GM12865 (cell line): ENCODE results near the gene ULK2.
"Not testable (repeated sequence)": the region's sequence is repeated elsewhere in the genome, so short reads cannot be mapped to it uniquely, and the experiment has no call there.

ENCODE experiments used
- DNase-seq: peaks from one replicate; pipeline ENCODE4 v3.0.0; 2010; ENCODE audit warnings: low read depth
- H3K4me3 ChIP-seq: 2 replicates; pipeline ENCODE4 v1.5.1; 2011; ENCODE audit warnings: mild to moderate bottlenecking, low read depth, low read length, control low read depth
- TF ChIP-seq, protein P1 (sequence below): IDR thresholded peaks from 2 replicates; pipeline ENCODE4 v1.5.1; 2011; ENCODE audit warnings: low read length, control low read depth, low read depth, inconsistent platforms; ENCODE audit not compliant: insufficient read depth; ENCODE audit errors: missing control alignments

Gene ULK2

DNA sequence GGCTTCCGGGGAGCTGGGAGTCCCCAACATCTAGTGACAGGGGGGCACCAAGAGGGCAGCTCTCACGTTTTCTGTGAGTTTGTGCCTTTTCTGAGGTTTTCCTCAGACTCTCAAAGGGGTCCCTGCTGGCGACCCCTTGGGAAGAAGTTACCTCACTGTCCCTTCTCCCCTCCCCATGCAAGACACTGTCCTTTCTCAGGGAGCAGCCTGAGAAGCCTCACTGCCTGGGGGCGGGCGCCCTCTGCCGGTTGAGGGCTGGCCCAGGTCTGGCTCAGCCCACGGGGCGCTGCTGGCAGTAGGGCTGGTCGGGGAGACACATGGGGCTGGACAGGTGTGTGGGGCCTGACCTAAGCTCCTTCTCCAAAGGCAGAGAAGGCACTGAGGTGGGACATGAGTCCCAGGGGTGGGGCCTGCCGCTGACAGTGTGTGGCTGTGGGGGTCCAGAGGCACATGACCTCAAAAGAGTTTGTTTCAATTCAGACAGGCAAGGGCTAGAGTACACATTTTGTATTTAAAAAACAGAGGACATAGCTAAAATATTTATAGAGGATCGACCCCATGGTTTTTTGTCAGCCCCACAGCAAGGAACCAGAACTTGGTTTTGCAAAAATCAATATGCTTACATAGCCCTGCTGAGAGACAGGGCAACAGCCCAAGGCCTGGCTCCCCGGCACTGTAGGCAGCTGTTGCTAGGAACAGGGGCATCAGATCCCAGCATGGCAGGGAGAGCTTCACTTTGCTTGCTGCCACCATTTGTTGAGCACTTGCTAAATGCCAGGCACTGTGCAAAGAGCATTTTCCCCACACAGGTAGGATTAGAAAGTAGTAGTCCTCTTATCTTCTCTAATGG, 101.1 kb downstream of the ULK2 start:
- no peak overlapping the region for H3K4me3 ChIP-seq
- TF ChIP-seq, protein P1, sequence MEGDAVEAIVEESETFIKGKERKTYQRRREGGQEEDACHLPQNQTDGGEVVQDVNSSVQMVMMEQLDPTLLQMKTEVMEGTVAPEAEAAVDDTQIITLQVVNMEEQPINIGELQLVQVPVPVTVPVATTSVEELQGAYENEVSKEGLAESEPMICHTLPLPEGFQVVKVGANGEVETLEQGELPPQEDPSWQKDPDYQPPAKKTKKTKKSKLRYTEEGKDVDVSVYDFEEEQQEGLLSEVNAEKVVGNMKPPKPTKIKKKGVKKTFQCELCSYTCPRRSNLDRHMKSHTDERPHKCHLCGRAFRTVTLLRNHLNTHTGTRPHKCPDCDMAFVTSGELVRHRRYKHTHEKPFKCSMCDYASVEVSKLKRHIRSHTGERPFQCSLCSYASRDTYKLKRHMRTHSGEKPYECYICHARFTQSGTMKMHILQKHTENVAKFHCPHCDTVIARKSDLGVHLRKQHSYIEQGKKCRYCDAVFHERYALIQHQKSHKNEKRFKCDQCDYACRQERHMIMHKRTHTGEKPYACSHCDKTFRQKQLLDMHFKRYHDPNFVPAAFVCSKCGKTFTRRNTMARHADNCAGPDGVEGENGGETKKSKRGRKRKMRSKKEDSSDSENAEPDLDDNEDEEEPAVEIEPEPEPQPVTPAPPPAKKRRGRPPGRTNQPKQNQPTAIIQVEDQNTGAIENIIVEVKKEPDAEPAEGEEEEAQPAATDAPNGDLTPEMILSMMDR, result peak; percentile 99
- DNase-seq, result peak; percentile 80

DNA sequence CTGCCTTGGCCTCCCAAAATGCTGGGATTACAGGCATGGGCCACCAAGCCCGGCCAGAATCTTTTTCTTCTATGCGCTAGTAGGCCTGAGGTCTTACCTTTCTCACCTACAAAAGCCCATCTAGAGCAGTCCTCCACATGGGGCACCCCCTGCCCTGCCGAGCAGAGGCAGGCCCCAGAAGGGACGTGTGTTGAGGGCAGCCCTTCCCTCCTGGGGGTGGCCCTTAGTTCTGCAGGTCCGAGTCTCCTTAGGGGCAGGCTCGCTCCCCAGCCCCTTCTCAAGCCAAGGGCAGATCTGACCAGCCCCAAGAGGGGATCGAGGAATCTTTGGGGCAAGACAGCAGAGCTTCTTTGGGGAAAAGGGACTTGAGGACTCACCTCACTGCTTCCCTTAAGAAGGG, 101.7 kb downstream of the ULK2 start:
- TF ChIP-seq, protein P1, result no peak
- H3K4me3 ChIP-seq, result no peak overlapping the region
- no peak for DNase-seq

DNA sequence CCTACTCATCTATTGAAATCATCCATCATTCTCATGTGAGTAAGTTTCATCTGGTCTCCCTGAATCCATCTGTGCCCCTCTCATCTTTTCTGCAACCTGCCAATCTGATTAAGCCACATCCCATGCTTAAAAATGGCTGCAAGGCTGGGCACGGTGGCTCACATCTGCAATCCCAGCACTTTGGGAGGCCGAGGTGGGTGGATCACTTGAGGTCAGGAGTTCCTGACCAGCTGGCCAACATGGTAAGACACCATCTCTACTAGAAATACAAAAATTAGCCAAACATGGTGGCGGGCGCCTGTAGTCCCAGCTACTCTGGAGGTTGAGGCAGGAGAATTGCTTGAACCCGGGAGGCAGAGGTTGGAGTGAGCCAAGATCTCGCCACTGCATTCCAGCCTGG, 103.7 kb downstream of the ULK2 start:
- not testable (repeated sequence) for DNase-seq, H3K4me3 ChIP-seq

DNA sequence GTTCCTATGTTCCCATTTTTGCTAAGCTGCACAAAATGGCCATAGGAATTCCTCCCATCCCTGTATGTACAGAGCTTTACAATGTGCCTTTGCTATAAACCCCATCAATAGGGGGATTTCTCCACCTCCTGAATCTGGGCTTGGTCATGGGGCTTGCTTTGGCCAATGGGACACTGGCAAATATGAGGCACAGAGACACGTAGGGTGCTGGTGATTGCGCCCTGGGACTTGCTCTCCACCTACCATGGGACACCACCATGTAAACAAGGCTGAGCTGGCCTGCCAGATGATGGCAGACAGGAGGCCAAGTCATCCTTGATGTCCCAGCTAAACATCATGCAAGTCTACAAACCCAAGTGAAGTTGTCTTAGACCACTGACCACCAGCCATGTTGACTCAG, 104.3 kb downstream of the ULK2 start:
- no peak for DNase-seq
- TF ChIP-seq, protein P1, result no peak

DNA sequence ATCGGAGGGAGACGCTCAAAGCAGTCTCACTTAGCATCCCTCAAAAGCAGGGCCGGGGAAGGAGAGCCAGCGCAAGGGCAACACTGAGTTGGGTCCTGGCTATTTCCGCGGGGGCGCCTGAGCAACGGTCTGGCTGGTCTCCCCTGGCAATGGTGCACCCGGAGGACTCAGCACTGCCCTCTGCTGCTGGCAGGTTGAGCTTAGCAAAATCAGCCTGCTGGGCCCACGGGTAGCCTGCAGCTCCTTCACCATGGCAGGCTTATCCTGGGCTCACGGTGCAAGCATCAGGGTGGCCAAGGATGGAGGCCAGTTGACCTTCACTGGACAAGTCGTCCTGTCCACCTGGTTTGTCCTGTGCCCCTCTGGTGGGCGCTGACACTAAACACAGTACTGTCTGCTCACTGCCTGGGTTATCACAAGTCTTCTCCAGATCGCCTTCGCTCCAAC, 105.2 kb downstream of the ULK2 start:
- peak; percentile 78 for DNase-seq
- no peak overlapping the region for H3K4me3 ChIP-seq
- TF ChIP-seq, protein P1, result peak; percentile 92

More for the DNA sequence above, 104.3 kb downstream of the ULK2 start:
- no peak overlapping the region for H3K4me3 ChIP-seq

DNA sequence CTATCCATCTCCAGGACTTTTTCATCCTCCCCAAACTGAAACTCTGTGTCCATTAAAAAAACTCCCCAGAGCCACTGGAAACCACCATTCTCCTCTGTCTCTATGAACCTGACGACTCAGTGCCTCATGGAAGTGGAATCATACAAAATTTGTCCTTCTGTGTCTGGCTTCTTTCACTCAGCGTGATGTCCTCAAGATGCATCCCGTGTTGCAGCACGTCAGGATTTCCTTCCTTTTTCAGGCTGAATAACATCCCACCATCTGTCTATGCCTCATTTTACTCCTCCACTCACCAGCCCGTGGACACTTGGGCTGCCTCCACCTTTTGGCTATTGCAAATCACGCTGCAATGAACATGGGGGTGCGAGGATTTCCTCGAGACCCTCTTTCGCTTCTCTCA, 107.0 kb downstream of the ULK2 start:
- TF ChIP-seq, protein P1, result no peak
- no peak overlapping the region for H3K4me3 ChIP-seq
- DNase-seq, result no peak

DNA sequence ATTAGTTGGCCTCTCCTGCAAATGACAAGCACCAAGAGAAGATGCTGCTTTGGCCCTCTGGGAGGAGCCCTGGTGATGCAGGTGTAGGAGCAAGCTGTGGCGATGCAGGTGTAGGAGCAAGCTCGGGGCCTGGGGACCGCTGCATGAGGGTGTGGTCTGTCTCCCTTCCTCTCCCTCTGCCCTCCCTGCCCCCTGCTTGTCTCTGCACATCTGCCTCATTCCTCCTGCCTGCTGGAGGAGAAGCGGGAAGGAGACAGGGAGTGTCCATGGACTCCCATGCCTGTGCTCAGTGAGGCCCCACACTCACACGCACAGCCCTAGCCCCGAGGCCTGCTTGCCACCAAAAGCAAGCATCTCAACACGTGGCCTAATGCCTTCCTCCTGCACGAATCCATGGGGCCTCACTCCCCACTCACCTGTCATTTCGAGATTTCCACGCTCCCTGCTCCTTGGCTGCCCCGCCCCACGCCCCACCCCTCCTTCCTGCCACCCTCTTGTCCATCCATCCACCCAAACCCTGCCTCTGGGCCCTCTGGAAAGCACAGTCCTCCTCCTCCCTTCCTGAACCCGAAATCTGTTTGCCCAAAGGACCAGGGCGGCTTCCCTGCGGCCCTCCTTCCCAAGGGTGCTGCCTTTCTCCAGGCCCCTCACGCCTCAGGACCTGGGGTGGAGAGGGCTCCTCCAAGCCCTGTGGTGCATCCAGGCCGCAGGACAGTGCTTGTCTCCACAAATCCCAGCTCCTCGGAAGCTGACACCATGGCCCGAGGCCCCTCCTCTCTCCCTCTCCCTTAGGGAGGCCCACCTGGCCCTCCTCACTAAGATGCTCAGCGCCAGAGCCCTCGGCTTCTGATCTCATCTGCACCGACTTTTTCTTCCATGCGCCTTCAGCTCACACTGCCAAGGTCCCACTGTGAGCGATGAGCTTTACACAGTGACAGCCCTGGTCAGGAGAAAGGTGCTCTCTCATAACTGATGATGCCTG, 107.9 kb downstream of the ULK2 start:
- DNase-seq, result no peak
- TF ChIP-seq, protein P1, result no peak

More for the DNA sequence above, 107.9 kb downstream of the ULK2 start:
- no peak overlapping the region for H3K4me3 ChIP-seq
